IPS-18c (cell line): ENCODE results near the gene UPP2.

Experiments used
- H3K4me3 ChIP-seq: 2 replicates; pipeline ENCODE4 v1.7.0; 2013; ENCODE audit warnings: low read depth, mild to moderate bottlenecking, low read length, moderate library complexity; ENCODE audit not compliant: insufficient read depth
- H3K9me3 ChIP-seq: one replicate; pipeline ENCODE4 v1.6.1; 2013; ENCODE audit warnings: mild to moderate bottlenecking, low read length, moderate library complexity; ENCODE audit not compliant: control insufficient read depth, insufficient read depth

The UPP2 gene

GRCh38 chr2:158099716-158100115 is 2.0 kb upstream of the UPP2 start:
- H3K4me3 ChIP-seq, result no peak overlapping the region
- no peaks in the 10 kb centered on the region for H3K9me3 ChIP-seq

GRCh38 chr2:158100411-158100810 is 1.3 kb upstream of the UPP2 start:
- Histone ChIP-seq H3K9me3 (no peaks in the 10 kb centered on the region), H3K4me3 (no peak overlapping the region)

GRCh38 chr2:158102446-158102845 is 770 bp downstream of the UPP2 start:
- H3K4me3 ChIP-seq, result no peak overlapping the region
- H3K9me3 ChIP-seq, result peaks cover 2% of the 10 kb centered on the region

GRCh38 chr2:158103411-158104012 is 1.8 kb downstream of the UPP2 start:
- Histone ChIP-seq H3K4me3 (no peak overlapping the region), H3K9me3 (peaks cover 2% of the 10 kb centered on the region)

- H3K4me3 ChIP-seq, result no peak overlapping the region
- H3K9me3 ChIP-seq, result peaks cover 2% of the 10 kb centered on the region
Observed at GRCh38 chr2:158104903-158105302, 3.2 kb downstream of the UPP2 start.

- Histone ChIP-seq H3K4me3 (no peak overlapping the region), H3K9me3 (no peaks in the 10 kb centered on the region)
Observed at GRCh38 chr2:158112992-158113391, 11.3 kb downstream of the UPP2 start.

GRCh38 chr2:158113741-158114295 is 12.1 kb downstream of the UPP2 start:
- no peaks in the 10 kb centered on the region for H3K9me3 ChIP-seq
- H3K4me3 ChIP-seq, result no peak overlapping the region

- Histone ChIP-seq H3K9me3 (no peaks in the 10 kb centered on the region), H3K4me3 (no peak overlapping the region)
Observed at GRCh38 chr2:158114516-158114915, 12.8 kb downstream of the UPP2 start.

- no peaks in the 10 kb centered on the region for H3K9me3 ChIP-seq
- H3K4me3 ChIP-seq, result no peak overlapping the region
Observed at GRCh38 chr2:158115202-158115767, 13.6 kb downstream of the UPP2 start.

GRCh38 chr2:158116936-158117335 is 15.3 kb downstream of the UPP2 start:
- Histone ChIP-seq H3K9me3 (no peaks in the 10 kb centered on the region), H3K4me3 (no peak overlapping the region)

- no peaks in the 10 kb centered on the region for H3K9me3 ChIP-seq
- no peak overlapping the region for H3K4me3 ChIP-seq
Observed at GRCh38 chr2:158120102-158120501, 18.4 kb downstream of the UPP2 start.

GRCh38 chr2:158120664-158121641 is 19.3 kb downstream of the UPP2 start:
- Histone ChIP-seq H3K9me3 (no peaks in the 10 kb centered on the region), H3K4me3 (no peak overlapping the region)

GRCh38 chr2:158124896-158125295 is 23.2 kb downstream of the UPP2 start:
- Histone ChIP-seq H3K4me3 (no peak overlapping the region), H3K9me3 (no peaks in the 10 kb centered on the region)

GRCh38 chr2:158125756-158126498 is 24.3 kb downstream of the UPP2 start:
- no peaks in the 10 kb centered on the region for H3K9me3 ChIP-seq
- no peak overlapping the region for H3K4me3 ChIP-seq

GRCh38 chr2:158127380-158127804 is 25.7 kb downstream of the UPP2 start:
- Histone ChIP-seq H3K9me3 (no peaks in the 10 kb centered on the region), H3K4me3 (no peak overlapping the region)

- Histone ChIP-seq H3K4me3 (no peak overlapping the region), H3K9me3 (no peaks in the 10 kb centered on the region)
Observed at GRCh38 chr2:158128168-158128973, 26.7 kb downstream of the UPP2 start.
